Naive thymus-derived CD4-positive, alpha-beta T cell (primary cell): Measurements from ENCODE around the gene COPG2. TPM values are rescaled to one million over a fixed set of nuclear protein-coding genes. Genes with fewer than 3 reads are reported as not detected.

ENCODE experiments used
- ATAC-seq: fragments of 150-1000 bp; cut with Tn5 transposase; 2 replicates; pipeline ENCODE4 v1.10.0; 2021; ENCODE audit warnings: mild to moderate bottlenecking, moderate library complexity
- CTCF ChIA-PET: fragments of 350-600 bp; sonication (Branson Sonifier 250); formaldehyde crosslinking; loops from one replicate; lab custom pipeline; 2021; ENCODE audit warnings: antibody characterized with exemption; lab: Charles Lee
- POLR2A ChIA-PET: fragments of 350-600 bp; sonication (Branson Sonifier 250); formaldehyde crosslinking; loops from one replicate; lab custom pipeline; 2021; ENCODE audit warnings: antibody characterized with exemption, inconsistent platforms; lab: Charles Lee
- DNase-seq, 9 donors: peaks; one replicate each; pipeline versions ENCODE4 v3.0.0 to v3.0.0-alpha.2; 2020 to 2022; ENCODE audit warnings: mixed read lengths in 1 of 9
- H3K27ac ChIP-seq: one replicate; pipeline ENCODE4 v1.7.0; 2013; ENCODE audit warnings: mild to moderate bottlenecking, low read depth, low read length, moderate library complexity
- H3K27me3 ChIP-seq, 2 donors: one replicate each; pipeline ENCODE4 v1.7.0; 2013; ENCODE audit warnings: low read length in 2 of 2, mild to moderate bottlenecking in 2 of 2, moderate library complexity in 2 of 2; ENCODE audit not compliant: control insufficient read depth in 2 of 2, insufficient read depth in 2 of 2
- H3K36me3 ChIP-seq, 3 experiments: 1 replicate in 2 of 3; 2 replicates in 1 of 3; pipeline ENCODE4 v1.7.0; 2013; ENCODE audit warnings: low read length in 3 of 3, mild to moderate bottlenecking in 3 of 3, moderate library complexity in 1 of 3; ENCODE audit not compliant: insufficient read depth in 3 of 3, control insufficient read depth in 2 of 3
- H3K4me1 ChIP-seq, 2 donors: one replicate each; pipeline ENCODE4 v1.7.0; 2013; ENCODE audit warnings: low read length in 2 of 2, mild to moderate bottlenecking in 2 of 2, moderate library complexity in 1 of 2; ENCODE audit not compliant: control insufficient read depth in 2 of 2, insufficient read depth in 2 of 2
- H3K4me3 ChIP-seq: 2 replicates; pipeline ENCODE4 v1.7.0; 2013; ENCODE audit warnings: mild to moderate bottlenecking, low read length
- H3K9me3 ChIP-seq, 3 experiments: 1 replicate in 2 of 3; 2 replicates in 1 of 3; pipeline ENCODE4 v1.7.0; 2013; ENCODE audit warnings: low read length in 3 of 3; ENCODE audit not compliant: control insufficient read depth in 2 of 3
- H3K27ac Mint-ChIP-seq, 9 donors: one replicate each; pipeline ENCODE4 v1.8.0; 2020 to 2022; ENCODE audit warnings: mixed read lengths in 9 of 9, mild to moderate bottlenecking in 8 of 9, moderate library complexity in 5 of 9, inconsistent platforms in 2 of 9
- H3K27me3 Mint-ChIP-seq, 5 donors: one replicate each; pipeline ENCODE4 v1.8.0; 2021 to 2022; ENCODE audit warnings: mixed read lengths in 5 of 5, mild to moderate bottlenecking in 1 of 5
- H3K36me3 Mint-ChIP-seq, 5 donors: one replicate each; pipeline ENCODE4 v1.8.0; 2020 to 2022; ENCODE audit warnings: mixed read lengths in 5 of 5, mild to moderate bottlenecking in 3 of 5, inconsistent platforms in 1 of 5
- H3K4me1 Mint-ChIP-seq, 7 donors: one replicate each; pipeline ENCODE4 v1.8.0; 2020 to 2022; ENCODE audit warnings: mixed read lengths in 7 of 7, mild to moderate bottlenecking in 3 of 7, inconsistent platforms in 1 of 7
- H3K4me3 Mint-ChIP-seq, 10 donors: one replicate each; pipeline ENCODE4 v1.8.0; 2020 to 2022; ENCODE audit warnings: mild to moderate bottlenecking in 10 of 10, mixed read lengths in 10 of 10, moderate library complexity in 6 of 10, inconsistent platforms in 2 of 10
- H3K9me3 Mint-ChIP-seq, 11 donors: one replicate each; pipeline ENCODE4 v1.8.0; 2020 to 2022; ENCODE audit warnings: mixed read lengths in 11 of 11, mild to moderate bottlenecking in 4 of 11, inconsistent platforms in 1 of 11, moderate library complexity in 1 of 11
- intact Hi-C, 2 donors: fragments of 100-400 bp; cut with micrococcal nuclease; formaldehyde crosslinking; loops; one replicate each; pipeline ENCODE4 v1.15.1; 2023
- polyA plus RNA-seq, 2 donors: library from polyadenylated mRNA; unstranded; fragments of 300-500 nt; fragmentation: Illumina TruSeq; gene quantifications; one replicate each; pipeline ENCODE4 v1.2.3, GENCODE V29; 2021
- total RNA-seq, 6 experiments: library from RNA in 5 of 6; stranded (reverse) in 5 of 6; gene quantifications; 1 replicate in 5 of 6; 2 replicates in 1 of 6; pipeline ENCODE4 v1.2.3 and lab custom pipeline; 2021 to 2026

COPG2 gene
- total and polyA plus RNA-seq, 7 experiments from 2014 or later = 2.6 to 12.4 (median 8.3) TPM

- Mint-ChIP-seq H3K4me3 (no peak overlapping the region), H3K9me3 (peaks cover 0 to 9% (median 0%) of the 10 kb centered on the region in 11 donors), H3K36me3 (peaks cover 0 to 3% (median 0%) of the 10 kb centered on the region in 5 donors), H3K4me1 (peaks cover 0 to 14% (median 8%) of the 10 kb centered on the region in 7 donors), H3K27ac (no peak overlapping the region), H3K27me3 (peaks cover 0 to 3% (median 0%) of the 10 kb centered on the region in 5 donors)
- Histone ChIP-seq H3K9me3 (no peaks in the 10 kb centered on the region), H3K27me3 (no peaks in the 10 kb centered on the region), H3K4me1 (no peaks in the 10 kb centered on the region), H3K27ac (no peak overlapping the region), H3K36me3 (no peaks in the 10 kb centered on the region), H3K4me3 (no peak overlapping the region)
- POLR2A ChIA-PET = no interaction called here
- ATAC-seq (no peak), DNase-seq (no peak)
- intact Hi-C loops = no loop called here
- CTCF ChIA-PET = interaction anchor here (1.0 kb wide), 1 partner anchor 11 kb away, joined by 4 read pairs; no protein-coding TSS in a partner anchor
Measured at GRCh38 chr7:130476297-130477150, 192.0 kb downstream of the COPG2 start.

GRCh38 chr7:130475776-130476175 lies 192.8 kb downstream of the COPG2 start:
- peaks cover 0 to 3% (median 0%) of the 10 kb centered on the region in 5 donors for H3K36me3 Mint-ChIP-seq
- H3K27ac ChIP-seq = no peak overlapping the region
- H3K27me3 Mint-ChIP-seq = peaks cover 0 to 3% (median 0%) of the 10 kb centered on the region in 5 donors
- DNase-seq = no peak
- H3K9me3 Mint-ChIP-seq = peaks cover 0 to 9% (median 0%) of the 10 kb centered on the region in 11 donors
- ChIA-PET POLR2A (no interaction called here), CTCF (interaction anchor here (1.0 kb wide), 1 partner anchor 11 kb away, joined by 4 read pairs; no protein-coding TSS in a partner anchor)
- H3K27ac Mint-ChIP-seq = no peak overlapping the region
- no peaks in the 10 kb centered on the region for H3K4me1 ChIP-seq
- H3K9me3 ChIP-seq = no peaks in the 10 kb centered on the region
- H3K4me1 Mint-ChIP-seq = peaks cover 0 to 14% (median 8%) of the 10 kb centered on the region in 7 donors
- no peaks in the 10 kb centered on the region for H3K36me3 ChIP-seq
- intact Hi-C loops = no loop called here
- no peak overlapping the region for H3K4me3 ChIP-seq
- H3K4me3 Mint-ChIP-seq = no peak overlapping the region
- H3K27me3 ChIP-seq = no peaks in the 10 kb centered on the region
- no peak for ATAC-seq

- H3K9me3 Mint-ChIP-seq = peaks cover 0 to 9% (median 0%) of the 10 kb centered on the region in 11 donors
- POLR2A ChIA-PET = no interaction called here
- no peaks in the 10 kb centered on the region for H3K9me3 ChIP-seq
- peak overlapping the region in 1 of 9 donors; percentile 41 for H3K27ac Mint-ChIP-seq
- CTCF ChIA-PET = interaction anchor here (0.9 to 1.0 kb wide), 3 partner anchors 10 to 15 kb away, joined by 3 to 4 read pairs (median 3); no protein-coding TSS in a partner anchor
- H3K4me1 ChIP-seq = no peaks in the 10 kb centered on the region
- H3K36me3 ChIP-seq = no peaks in the 10 kb centered on the region
- no peak overlapping the region for H3K27ac ChIP-seq
- H3K4me3 Mint-ChIP-seq = no peak overlapping the region
- no peak overlapping the region for H3K4me3 ChIP-seq
- intact Hi-C loops = no loop called here
- peaks cover 0 to 3% (median 0%) of the 10 kb centered on the region in 5 donors for H3K36me3 Mint-ChIP-seq
- DNase-seq = no peak
- peaks cover 0 to 2% of the 10 kb centered on the region in 2 donors for H3K27me3 ChIP-seq
- peaks cover 0 to 8% (median 0%) of the 10 kb centered on the region in 5 donors for H3K27me3 Mint-ChIP-seq
- H3K4me1 Mint-ChIP-seq = peaks cover 0 to 14% (median 8%) of the 10 kb centered on the region in 7 donors
- no peak for ATAC-seq
Measured at GRCh38 chr7:130473876-130474275, 194.7 kb downstream of the COPG2 start.

- peaks cover 0 to 6% (median 0%) of the 10 kb centered on the region in 11 donors for H3K9me3 Mint-ChIP-seq
- peaks cover 0 to 14% (median 8%) of the 10 kb centered on the region in 7 donors for H3K4me1 Mint-ChIP-seq
- H3K4me1 ChIP-seq = no peaks in the 10 kb centered on the region
- peak; percentile 37 for ATAC-seq
- H3K4me3 ChIP-seq = no peak overlapping the region
- DNase-seq = no peak
- intact Hi-C loops = no loop called here
- H3K27ac Mint-ChIP-seq = no peak overlapping the region
- no peak overlapping the region for H3K27ac ChIP-seq
- H3K27me3 Mint-ChIP-seq = peaks cover 0 to 10% (median 3%) of the 10 kb centered on the region in 5 donors
- H3K4me3 Mint-ChIP-seq = no peak overlapping the region
- no peaks in the 10 kb centered on the region for H3K36me3 ChIP-seq
- peaks cover 0 to 3% of the 10 kb centered on the region in 2 donors for H3K27me3 ChIP-seq
- ChIA-PET CTCF (interaction anchor here (0.9 to 1.0 kb wide), 2 partner anchors 9 to 14 kb away, joined by 3 read pairs; no protein-coding TSS in a partner anchor), POLR2A (interaction anchor here (0.5 kb wide), 1 partner anchor 852 kb away, joined by 5 read pairs; no protein-coding TSS in a partner anchor)
- no peaks in the 10 kb centered on the region for H3K9me3 ChIP-seq
- peaks cover 0 to 3% (median 0%) of the 10 kb centered on the region in 5 donors for H3K36me3 Mint-ChIP-seq
Measured at GRCh38 chr7:130473289-130473688, 195.3 kb downstream of the COPG2 start.

- DNase-seq = no peak
- POLR2A ChIA-PET = no interaction called here
- Mint-ChIP-seq H3K36me3 (peaks cover 0 to 3% (median 0%) of the 10 kb centered on the region in 5 donors), H3K27ac (no peak overlapping the region), H3K9me3 (peaks cover 0 to 3% (median 0%) of the 10 kb centered on the region in 11 donors), H3K4me1 (peaks cover 0 to 14% (median 8%) of the 10 kb centered on the region in 7 donors), H3K4me3 (no peak overlapping the region), H3K27me3 (peaks cover 0 to 7% (median 3%) of the 10 kb centered on the region in 5 donors)
- intact Hi-C loops = no loop called here
- ATAC-seq = no peak
- Histone ChIP-seq H3K27ac (no peak overlapping the region), H3K4me1 (no peaks in the 10 kb centered on the region), H3K4me3 (no peak overlapping the region), H3K9me3 (no peaks in the 10 kb centered on the region), H3K27me3 (peaks cover 0 to 3% of the 10 kb centered on the region in 2 donors), H3K36me3 (no peaks in the 10 kb centered on the region)
- CTCF ChIA-PET = no interaction called here
Measured at GRCh38 chr7:130471974-130472373, 196.6 kb downstream of the COPG2 start.

- peaks cover 0 to 8% (median 0%) of the 10 kb centered on the region in 11 donors for H3K9me3 Mint-ChIP-seq
- no peaks in the 10 kb centered on the region for H3K36me3 Mint-ChIP-seq
- peaks cover 0 to 7% (median 0%) of the 10 kb centered on the region in 5 donors for H3K27me3 Mint-ChIP-seq
- no peaks in the 10 kb centered on the region for H3K36me3 ChIP-seq
- DNase-seq = no peak
- no peak overlapping the region for H3K27ac Mint-ChIP-seq
- no peak overlapping the region for H3K4me3 ChIP-seq
- H3K27ac ChIP-seq = no peak overlapping the region
- no peak overlapping the region for H3K4me3 Mint-ChIP-seq
- peaks cover 0 to 15% (median 10%) of the 10 kb centered on the region in 7 donors for H3K4me1 Mint-ChIP-seq
- H3K9me3 ChIP-seq = no peaks in the 10 kb centered on the region
- ChIA-PET POLR2A (no interaction called here), CTCF (no interaction called here)
- ATAC-seq = no peak
- intact Hi-C loops = no loop called here
- H3K27me3 ChIP-seq = peaks cover 0 to 3% of the 10 kb centered on the region in 2 donors
- H3K4me1 ChIP-seq = no peaks in the 10 kb centered on the region
Measured at GRCh38 chr7:130468612-130469011, 199.9 kb downstream of the COPG2 start.
